Tibial nerve (tissue), 4 donors: ENCODE measurements around the gene DLGAP4. TPM values are rescaled to one million over a fixed set of nuclear protein-coding genes. Genes with fewer than 3 reads are reported as not detected.
"Not testable (repeated sequence)": the region's sequence is repeated elsewhere in the genome, so short reads cannot be mapped to it uniquely, and the experiment has no call there.

Source experiments
- DNase-seq, 2 donors: peaks; one replicate each; pipeline ENCODE4 v3.0.0-alpha.2; 2019; ENCODE audit warnings: low spot score in 2 of 2
- H3K27ac ChIP-seq, 4 donors: fragments of 200-600 bp; sonication (generic) in 3 of 4; one replicate each; pipeline ENCODE4 v1.5.1; 2017 to 2019; ENCODE audit warnings: mild to moderate bottlenecking in 1 of 4
- H3K27me3 ChIP-seq, 2 donors: fragments of 200-600 bp; sonication (generic) in 1 of 2; one replicate each; pipeline versions ENCODE4 v1.5.1 to v1.6.0; 2017 to 2019
- H3K36me3 ChIP-seq, 3 donors: fragments of 200-600 bp; sonication (generic); one replicate each; pipeline ENCODE4 v1.5.1; 2018 to 2019
- H3K4me1 ChIP-seq, 4 donors: fragments of 200-600 bp; sonication (generic) in 3 of 4; one replicate each; pipeline ENCODE4 v1.5.1; 2017 to 2019
- H3K4me3 ChIP-seq, 4 donors: fragments of 200-600 bp; sonication (generic) in 3 of 4; one replicate each; pipeline ENCODE4 v1.5.1; 2017 to 2019; ENCODE audit warnings: mild to moderate bottlenecking in 1 of 4, moderate library complexity in 1 of 4
- H3K9me3 ChIP-seq, 4 donors: fragments of 200-600 bp; sonication (generic) in 3 of 4; one replicate each; pipeline ENCODE4 v1.5.1; 2017 to 2019
- EP300 ChIP-seq, 2 donors: sonication (generic); formaldehyde crosslinking; IDR thresholded peaks; one replicate each; pipeline ENCODE4 v1.6.1; 2017; ENCODE audit warnings: antibody characterized with exemption in 2 of 2, mild to moderate bottlenecking in 1 of 2
- POLR2A ChIP-seq, 2 donors: fragments of 450-650 bp; IDR thresholded peaks; one replicate each; pipeline ENCODE4 v1.6.1; 2017; ENCODE audit warnings: antibody characterized with exemption in 2 of 2, mild to moderate bottlenecking in 2 of 2, moderate library complexity in 2 of 2
- WGBS, 2 donors: methylation state at CpG; one replicate each; pipeline ENCODE4 v1.1.5; 2018; 5-methylcytosine and 5-hydroxymethylcytosine counted together
- total RNA-seq, 4 donors: library from RNA; depleted of rRNA; stranded (reverse); fragments of >200 nt; gene quantifications; one replicate each; pipeline ENCODE4 v1.1.0, GENCODE V29; 2016
- TF ChIP-seq, protein P1 (sequence below), 5 experiments: fragments of 200-600 bp in 3 of 5; fragments of 450-650 bp in 2 of 5; sonication (generic) in 3 of 5; IDR thresholded peaks; one replicate each; pipeline ENCODE4 v1.5.1; 2016 to 2019; ENCODE audit warnings: antibody characterized with exemption in 5 of 5, mild to moderate bottlenecking in 3 of 5, moderate library complexity in 2 of 5

DLGAP4 gene
- total RNA-seq, 4 donors from 2014 or later: 46.1 to 97.5 (median 52.5) TPM

DNA sequence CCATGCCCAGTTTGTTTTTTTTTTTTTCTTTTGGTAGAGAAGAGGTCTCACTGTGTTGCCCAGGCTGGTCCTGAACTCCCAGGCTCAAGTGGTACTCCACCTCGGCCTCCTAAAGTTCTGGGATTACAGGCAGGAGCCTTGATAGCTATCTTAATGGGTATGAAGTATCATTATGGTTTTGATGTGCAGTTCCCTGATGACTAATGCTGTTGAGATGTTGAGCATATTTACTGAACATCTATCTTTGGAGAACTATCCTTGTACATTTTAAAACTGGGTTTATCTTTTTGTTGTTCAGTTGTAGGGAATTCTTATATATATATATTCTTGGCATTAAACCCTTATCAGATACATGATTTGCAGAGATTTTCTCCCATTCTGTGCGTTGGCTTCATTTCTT, 213.8 kb downstream of the DLGAP4 start:
- Histone ChIP-seq H3K4me3 (no peak overlapping the region), H3K4me1 (peaks cover 0 to 45% (median 1%) of the 10 kb centered on the region in 4 donors), H3K9me3 (no peaks in the 10 kb centered on the region), H3K27me3 (no peaks in the 10 kb centered on the region), H3K36me3 (peaks cover 0 to 62% (median 0%) of the 10 kb centered on the region in 3 donors), H3K27ac (peak overlapping the region in 2 of 4 donors; percentile 25 to 37)
- no peak for DNase-seq
- TF ChIP-seq POLR2A (IDR thresholded peaks at IDR 0.05): no peak
- TF ChIP-seq, protein P1, sequence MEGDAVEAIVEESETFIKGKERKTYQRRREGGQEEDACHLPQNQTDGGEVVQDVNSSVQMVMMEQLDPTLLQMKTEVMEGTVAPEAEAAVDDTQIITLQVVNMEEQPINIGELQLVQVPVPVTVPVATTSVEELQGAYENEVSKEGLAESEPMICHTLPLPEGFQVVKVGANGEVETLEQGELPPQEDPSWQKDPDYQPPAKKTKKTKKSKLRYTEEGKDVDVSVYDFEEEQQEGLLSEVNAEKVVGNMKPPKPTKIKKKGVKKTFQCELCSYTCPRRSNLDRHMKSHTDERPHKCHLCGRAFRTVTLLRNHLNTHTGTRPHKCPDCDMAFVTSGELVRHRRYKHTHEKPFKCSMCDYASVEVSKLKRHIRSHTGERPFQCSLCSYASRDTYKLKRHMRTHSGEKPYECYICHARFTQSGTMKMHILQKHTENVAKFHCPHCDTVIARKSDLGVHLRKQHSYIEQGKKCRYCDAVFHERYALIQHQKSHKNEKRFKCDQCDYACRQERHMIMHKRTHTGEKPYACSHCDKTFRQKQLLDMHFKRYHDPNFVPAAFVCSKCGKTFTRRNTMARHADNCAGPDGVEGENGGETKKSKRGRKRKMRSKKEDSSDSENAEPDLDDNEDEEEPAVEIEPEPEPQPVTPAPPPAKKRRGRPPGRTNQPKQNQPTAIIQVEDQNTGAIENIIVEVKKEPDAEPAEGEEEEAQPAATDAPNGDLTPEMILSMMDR (IDR thresholded peaks at IDR 0.05): no peak
- TF ChIP-seq EP300 (IDR thresholded peaks at IDR 0.05): no peak
- WGBS, 2 donors: 93 to 96% methylated on average over 2 of the region's 2 CpGs

DNA sequence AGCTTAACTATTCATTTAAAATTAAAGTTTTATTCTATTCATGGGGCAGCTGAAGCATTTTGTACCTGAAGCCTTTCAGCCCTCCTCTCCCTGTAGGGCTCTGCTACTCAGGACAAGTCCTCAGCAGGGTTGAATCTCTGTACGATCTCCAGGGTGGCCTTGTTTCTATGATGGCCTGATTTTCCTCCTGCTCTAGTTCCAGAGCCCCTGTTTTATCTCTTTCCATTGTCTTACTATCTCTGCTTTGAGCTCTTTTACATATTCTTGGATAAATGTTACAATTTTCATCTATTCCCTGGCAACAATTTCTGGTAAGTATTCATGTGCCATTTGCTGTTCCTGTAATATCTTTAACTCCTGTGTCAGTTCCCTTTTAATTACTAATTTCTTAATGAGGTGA, 215.4 kb downstream of the DLGAP4 start:
- no peak overlapping the region for H3K4me3 ChIP-seq
- DNase-seq: no peak
- 78 to 83% methylated on average over 1 of the region's 1 CpG for WGBS, 2 donors
- peak overlapping the region in 2 of 4 donors; percentile 43 to 58 for H3K27ac ChIP-seq
- peaks cover 0 to 37% (median 1%) of the 10 kb centered on the region in 4 donors for H3K4me1 ChIP-seq
- no peaks in the 10 kb centered on the region for H3K27me3 ChIP-seq
- TF ChIP-seq, protein P1 (IDR thresholded peaks at IDR 0.05): no peak
- TF ChIP-seq POLR2A (IDR thresholded peaks at IDR 0.05) (no peak), EP300 (IDR thresholded peaks at IDR 0.05) (no peak)
- peaks cover 0 to 69% (median 8%) of the 10 kb centered on the region in 3 donors for H3K36me3 ChIP-seq
- no peaks in the 10 kb centered on the region for H3K9me3 ChIP-seq

DNA sequence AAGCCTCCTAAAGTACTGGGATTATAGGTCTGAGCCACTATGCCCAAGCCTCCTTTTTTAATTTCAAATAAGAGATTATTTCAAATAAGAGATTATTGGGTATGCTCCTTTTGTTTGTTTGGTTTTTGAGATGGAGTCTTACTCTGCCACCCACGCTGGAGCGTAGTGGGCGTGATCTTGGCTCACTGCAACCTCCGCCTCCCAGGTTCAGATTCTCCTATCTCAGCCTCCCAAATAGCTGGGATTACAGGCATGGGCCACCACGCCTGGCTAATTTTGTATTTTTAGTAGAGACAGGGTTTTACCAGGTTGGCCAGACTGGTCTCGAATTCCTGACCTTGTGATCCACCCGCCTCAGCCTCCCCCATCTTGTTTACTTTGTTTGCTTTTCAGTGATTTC, 216.3 kb downstream of the DLGAP4 start:
- H3K9me3 ChIP-seq, H3K27me3 ChIP-seq, DNase-seq, H3K4me3 ChIP-seq: not testable (repeated sequence)
- H3K27ac ChIP-seq: peak overlapping the region in 2 of 4 donors; percentile 43 to 58
- 61 to 75% methylated on average over 7 of the region's 7 CpGs for WGBS, 2 donors
- H3K4me1 ChIP-seq: peaks cover 0 to 37% (median 1%) of the 10 kb centered on the region in 4 donors
- peaks cover 0 to 78% (median 9%) of the 10 kb centered on the region in 3 donors for H3K36me3 ChIP-seq

DNA sequence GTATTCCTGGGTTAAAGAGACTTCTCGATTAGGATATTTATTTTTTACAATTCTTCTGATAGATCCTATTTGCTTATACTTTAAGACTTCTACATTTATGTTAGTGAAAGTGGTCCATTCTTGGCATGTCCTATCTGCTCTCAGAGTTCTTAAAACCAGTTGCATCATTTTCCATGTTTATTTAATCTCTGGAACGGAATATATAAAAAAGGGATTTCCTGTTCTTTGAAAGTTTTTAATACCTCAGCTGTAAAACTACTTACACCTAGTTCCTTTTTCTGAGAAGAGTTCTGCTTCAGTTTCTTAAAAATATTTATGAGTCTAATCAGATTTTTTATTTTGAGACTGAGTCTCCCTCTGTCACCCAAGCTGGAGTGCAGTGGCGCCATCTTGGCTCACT, 217.2 kb downstream of the DLGAP4 start:
- peaks cover 0 to 83% (median 18%) of the 10 kb centered on the region in 3 donors for H3K36me3 ChIP-seq
- H3K9me3 ChIP-seq: no peaks in the 10 kb centered on the region
- 74 to 80% methylated on average over 3 of the region's 3 CpGs for WGBS, 2 donors
- peak overlapping the region in 1 of 4 donors; percentile 8 for H3K27ac ChIP-seq
- no peak for DNase-seq
- H3K4me3 ChIP-seq: no peak overlapping the region
- no peaks in the 10 kb centered on the region for H3K27me3 ChIP-seq
- H3K4me1 ChIP-seq: peaks cover 0 to 37% (median 1%) of the 10 kb centered on the region in 4 donors
- TF ChIP-seq EP300 (IDR thresholded peaks at IDR 0.05): no peak
- TF ChIP-seq, protein P1 (IDR thresholded peaks at IDR 0.05): no peak

DNA sequence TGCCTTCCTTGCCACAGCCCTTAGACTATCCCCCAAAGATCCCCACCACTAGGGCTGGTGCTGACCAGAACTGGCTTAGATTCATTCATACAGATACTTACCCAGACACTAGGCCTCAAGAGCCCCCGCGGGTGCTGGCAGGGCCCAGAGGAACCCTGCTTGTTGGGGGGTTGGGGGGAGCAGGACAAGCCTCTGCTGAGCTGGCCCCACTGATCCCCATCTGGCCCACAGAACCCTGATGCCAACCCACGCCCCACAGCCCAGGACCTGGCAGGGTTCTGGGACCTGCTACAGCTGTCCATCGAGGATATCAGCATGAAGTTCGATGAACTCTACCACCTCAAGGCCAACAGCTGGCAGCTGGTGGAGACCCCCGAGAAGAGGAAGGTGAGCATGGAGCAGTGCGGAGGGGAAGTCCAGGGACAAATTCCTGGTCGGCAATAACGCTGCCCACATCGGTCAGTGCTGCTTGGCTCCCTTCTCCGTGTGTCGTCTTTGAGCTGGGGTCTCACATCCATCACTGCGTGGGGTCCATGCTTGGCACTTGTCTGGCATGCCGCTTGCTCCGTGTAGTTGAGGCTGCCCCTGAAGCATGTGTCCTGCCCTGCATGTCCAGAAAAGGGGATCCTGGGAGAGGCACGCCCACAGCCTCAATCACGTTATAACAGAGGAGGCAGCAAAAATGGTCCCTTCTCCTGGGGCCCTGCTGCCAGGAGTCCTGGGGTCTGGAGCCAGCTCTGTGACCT, 219.7 kb downstream of the DLGAP4 start:
- no peak for DNase-seq
- TF ChIP-seq POLR2A (IDR thresholded peaks at IDR 0.05) (no peak), EP300 (IDR thresholded peaks at IDR 0.05) (no peak)
- TF ChIP-seq, protein P1 (IDR thresholded peaks at IDR 0.05): no peak
- Histone ChIP-seq H3K9me3 (no peaks in the 10 kb centered on the region), H3K36me3 (peaks cover 0 to 80% (median 18%) of the 10 kb centered on the region in 3 donors), H3K4me1 (peaks cover 0 to 28% (median 1%) of the 10 kb centered on the region in 4 donors), H3K27ac (no peak overlapping the region), H3K27me3 (no peaks in the 10 kb centered on the region), H3K4me3 (no peak overlapping the region)
- WGBS, 2 donors: 87 to 95% methylated on average over 16 to 17 of the region's 17 CpGs
